ENCODE results near the gene GLP1R.

GLP1R gene

DNA sequence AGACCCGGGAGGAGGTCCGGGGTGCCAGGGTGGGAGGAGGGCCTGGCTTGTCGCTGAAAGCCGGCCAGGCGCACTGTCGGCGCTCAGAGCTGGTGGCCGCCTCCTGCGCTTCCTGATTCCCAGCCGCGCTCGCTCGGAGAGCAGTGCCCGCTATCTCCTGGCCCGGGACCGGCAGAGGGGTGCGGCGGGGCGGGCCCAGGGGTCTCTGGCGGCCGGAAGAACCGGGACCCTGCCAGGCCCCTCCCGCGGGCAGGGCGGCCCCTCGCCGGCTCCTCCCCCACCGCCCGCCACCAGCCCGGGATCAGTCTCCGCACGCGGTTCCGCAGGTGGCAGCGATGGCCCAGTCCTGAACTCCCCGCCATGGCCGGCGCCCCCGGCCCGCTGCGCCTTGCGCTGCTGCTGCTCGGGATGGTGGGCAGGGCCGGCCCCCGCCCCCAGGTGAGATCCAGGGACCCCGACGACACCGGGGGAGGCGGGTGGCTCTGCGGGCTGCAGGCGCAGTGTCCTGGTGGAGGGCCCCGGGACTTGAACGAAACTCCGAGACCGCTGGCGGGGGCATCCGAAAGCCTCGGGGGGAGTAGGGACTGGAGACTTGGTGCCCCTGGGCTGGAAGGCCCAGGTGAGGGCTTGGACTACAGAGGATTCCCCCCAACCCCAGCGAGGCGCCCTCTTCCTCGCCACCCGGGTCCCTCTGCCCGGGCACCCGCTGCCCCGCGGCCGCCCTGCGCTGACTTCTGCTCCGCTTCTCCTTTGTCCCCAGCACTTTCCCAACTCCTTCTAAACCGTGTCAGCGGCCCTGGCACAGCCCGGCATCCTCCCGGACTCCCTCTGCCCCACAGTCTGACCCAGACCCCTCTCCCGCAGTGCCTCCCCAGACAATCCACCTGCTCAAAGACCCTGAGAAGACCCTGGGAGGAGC lies at the start of gene GLP1R:
Gene GLP1R, plus strand, starts transcription at position 301 of the 919 bp plus-strand sequence. Its CDS starts 60 bp downstream, at position 361.
- DNase-seq (ENCODE audit: low spot score), result no peak

DNA sequence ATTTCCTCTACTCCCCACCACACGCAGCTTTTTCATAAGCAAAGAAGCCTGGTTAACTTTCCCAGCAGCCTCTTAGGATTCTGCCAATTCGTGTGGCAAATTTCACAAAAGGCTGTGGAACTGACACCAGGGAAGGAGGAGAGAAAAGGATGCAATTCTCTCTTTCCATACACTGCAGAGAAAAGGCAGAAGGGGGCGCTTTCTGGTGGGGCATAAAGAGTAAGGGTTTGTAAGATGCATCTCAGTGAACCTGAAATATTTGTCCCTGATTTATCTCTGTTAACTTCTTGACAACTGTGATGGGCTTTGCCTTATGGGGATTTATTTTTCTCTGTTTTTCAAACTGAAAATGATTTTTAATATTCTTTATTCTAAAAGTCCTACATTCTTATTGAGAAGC lies 45.5 kb upstream of the GLP1R start:
- DNase-seq (ENCODE audit: low spot score), result no peak

DNA sequence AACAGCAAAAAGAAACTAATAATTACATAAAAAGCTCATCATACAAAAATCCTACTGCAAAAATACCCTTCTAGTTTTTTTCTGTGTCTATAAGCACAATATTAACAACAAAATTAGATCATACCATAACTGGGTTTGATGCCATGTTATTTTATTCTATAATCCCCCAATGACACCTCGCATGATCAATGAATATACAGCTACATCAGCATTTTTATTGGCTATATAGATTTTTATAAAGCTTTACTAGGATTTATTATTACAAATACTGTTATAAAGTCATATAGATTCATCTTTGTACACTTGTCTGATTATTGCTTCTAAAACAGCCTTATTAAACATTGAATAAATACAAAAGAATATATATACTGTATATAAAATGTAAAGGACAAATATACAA lies 45.1 kb upstream of the GLP1R start:
- DNase-seq (ENCODE audit: low spot score), result no peak

DNA sequence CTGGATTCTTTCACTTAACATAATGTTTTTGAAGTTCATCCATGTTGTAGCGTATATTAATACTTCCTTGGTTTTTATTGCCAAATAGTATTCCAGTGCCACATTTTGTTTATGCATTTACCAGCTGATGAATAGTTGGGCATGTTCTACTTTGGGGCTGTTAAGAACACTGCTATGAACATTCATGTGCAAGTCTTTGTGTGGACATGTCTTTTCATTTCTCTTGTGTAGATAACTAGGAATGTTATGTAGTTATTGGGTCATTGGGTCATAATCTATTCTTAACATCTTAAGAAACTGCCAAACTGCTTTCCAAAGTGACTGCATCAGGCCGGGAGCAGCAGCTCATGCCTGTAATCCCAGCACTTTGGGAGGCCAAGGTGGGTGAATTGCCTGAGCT lies 43.8 kb upstream of the GLP1R start:
- DNase-seq (ENCODE audit: low spot score), result no peak

DNA sequence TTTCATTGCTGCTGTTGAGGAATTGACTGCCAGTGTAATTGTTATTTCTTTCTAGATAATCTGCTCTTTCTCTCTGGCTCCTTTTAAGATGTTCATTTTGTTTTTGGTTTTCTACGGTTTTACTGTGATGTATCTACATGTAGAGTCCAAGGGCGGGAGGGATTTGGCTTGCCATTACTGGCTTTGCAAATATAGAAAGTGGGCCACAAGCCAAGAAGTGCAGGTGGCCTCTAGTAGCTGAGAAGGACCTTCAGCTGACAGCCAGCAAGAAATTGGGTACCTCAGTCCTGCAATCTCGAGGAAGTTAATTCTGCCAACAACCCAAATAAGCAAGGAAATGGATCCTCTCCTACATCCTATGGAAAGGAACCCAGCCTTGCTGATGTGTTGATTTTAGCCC lies 42.8 kb upstream of the GLP1R start:
- DNase-seq (ENCODE audit: low spot score), result no peak

DNA sequence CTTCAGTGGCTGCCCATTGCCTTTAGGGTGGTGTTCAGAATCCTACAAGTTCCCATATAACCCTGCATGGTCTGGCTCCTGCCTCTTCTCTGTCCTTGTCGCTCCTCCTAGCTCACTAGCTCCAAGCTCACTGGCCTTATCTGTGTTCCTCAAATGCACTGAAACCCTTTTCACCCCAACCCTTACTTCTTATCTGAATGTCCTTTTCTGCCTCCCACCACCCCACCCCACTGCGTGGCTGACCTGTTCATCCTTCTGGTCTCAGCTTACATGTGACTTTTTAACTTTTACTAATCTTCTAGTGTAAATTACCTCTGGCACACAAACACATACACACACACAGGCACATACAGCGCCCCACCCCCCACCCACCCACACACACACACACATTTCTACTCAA lies 41.0 kb upstream of the GLP1R start:
- no peak for DNase-seq (ENCODE audit: low spot score)

DNA sequence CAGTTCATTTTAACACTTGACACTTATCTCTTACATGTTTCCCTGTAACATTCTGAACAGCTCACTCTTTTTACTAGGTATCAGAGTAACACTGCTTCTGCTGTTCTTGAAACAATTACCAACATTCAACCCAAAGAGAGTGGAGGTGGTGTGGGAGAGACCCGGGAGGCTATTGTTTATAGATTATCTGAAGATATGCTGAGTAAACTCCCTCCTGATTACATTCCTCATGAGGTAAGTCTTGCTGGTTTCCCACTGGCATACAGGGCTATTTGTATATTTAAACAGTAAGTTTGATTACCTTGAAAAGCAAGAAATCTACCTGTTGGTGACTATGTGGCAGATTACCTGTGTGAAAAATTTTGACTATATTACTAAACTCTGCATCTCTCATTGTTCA lies 39.8 kb upstream of the GLP1R start:
- no peak for DNase-seq (ENCODE audit: low spot score)

DNA sequence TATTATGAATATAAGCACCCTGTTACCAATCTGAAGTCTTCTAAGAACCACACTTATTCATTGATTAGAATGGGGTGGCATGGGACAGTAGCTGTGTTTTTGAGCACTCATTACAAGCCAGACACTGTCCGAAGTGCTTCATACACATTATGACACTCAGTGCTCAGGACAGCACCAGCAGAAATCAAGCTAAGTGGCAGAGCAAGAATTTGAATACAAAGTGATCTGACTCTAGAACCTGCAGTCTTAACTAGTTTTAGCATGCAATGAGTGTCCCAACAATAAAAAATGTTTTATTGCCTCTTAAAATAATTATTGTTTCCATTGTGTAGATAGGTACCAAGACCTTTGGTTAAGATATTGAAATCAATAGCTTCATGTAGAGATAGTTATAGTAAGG lies 39.1 kb upstream of the GLP1R start:
- DNase-seq (ENCODE audit: low spot score), result no peak

DNA sequence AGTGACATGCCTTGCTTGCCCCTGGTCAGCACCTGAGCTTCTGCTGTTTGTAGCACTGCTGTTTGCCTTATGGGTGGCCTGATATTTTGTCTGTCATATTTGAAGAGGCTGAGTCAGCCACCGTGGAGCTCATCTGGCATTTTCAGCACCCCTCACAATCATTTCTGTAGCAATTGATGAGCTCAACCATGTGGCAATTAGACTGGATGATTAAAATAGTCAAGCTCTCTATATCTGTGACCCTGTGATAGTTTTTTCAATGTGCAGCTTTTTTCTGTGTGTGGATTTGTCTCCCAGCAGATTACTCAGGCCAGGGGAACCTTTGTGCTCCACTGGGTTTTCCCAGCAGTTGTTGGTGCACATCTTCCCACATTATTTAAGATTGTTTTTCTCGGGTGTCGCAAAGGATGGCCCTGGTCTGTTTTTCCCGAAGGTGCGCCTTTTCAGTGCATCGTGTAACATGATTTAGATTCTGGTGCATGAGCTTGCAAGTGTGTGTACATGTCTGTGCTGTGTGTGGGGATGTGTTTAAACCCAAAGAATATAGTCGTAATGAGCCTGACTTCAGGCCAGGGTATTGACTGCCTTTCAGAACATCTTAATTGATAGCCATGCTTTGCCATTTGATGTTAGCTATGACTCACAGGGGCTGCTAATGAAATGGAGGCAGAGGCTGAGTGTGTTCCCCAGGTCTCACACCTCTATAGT lies 31.6 kb upstream of the GLP1R start:
- DNase-seq (ENCODE audit: low spot score), result no peak

DNA sequence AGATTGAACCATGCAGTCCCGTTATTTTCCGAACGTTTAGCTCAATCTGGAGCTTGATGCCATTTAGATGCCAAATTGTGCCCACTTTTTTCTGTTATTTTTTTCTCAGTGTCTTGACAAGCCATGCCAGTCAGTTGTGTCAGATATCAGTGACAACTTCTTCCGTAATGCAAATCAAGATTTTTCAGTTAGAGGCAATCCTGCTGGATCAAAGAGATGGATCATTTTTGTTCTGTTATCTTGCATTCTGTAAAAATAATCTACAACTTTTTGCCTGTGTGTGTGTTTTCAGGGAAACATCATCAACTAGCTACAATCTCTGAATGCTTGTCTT lies 31.1 kb upstream of the GLP1R start:
- no peak for DNase-seq (ENCODE audit: low spot score)

DNA sequence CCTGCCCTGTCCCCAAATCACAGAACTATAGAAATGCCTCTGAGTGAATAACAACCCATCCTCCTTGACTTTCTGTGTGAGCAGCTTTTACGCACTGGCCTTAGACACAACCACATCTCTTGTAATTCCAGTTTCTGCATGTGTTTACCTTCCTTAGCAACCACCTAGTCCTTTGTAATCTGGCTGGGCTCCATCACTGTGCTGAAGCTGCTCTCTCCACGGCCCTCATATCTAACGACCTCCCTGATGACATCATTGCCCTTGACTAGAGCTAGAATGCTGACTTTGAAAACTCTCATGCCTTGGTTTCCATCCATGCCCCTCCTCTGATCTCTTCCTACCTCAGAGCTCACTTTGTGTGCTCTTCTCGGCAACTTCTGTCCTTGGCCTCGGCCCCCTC lies 30.5 kb upstream of the GLP1R start:
- no peak for DNase-seq (ENCODE audit: low spot score)

DNA sequence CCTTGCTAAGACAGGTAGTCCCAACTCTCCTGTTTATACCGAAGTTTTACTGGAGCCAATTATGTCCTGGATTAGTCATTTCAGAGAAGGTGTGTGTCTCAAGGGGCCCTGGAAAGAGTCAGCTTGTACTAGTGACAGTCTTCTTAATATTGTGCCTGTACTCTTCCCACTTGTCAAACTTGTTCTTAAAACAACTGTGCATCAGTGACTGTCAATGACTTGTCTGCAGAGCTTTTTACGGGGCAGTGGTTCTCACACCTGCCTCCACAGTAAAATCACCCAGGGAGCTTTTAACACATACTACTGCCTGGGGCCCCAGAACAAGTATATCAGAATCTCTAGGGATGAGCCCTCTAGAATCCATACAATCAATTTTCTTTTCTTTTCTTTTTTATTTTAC lies 28.4 kb upstream of the GLP1R start:
- no peak for DNase-seq (ENCODE audit: low spot score)

DNA sequence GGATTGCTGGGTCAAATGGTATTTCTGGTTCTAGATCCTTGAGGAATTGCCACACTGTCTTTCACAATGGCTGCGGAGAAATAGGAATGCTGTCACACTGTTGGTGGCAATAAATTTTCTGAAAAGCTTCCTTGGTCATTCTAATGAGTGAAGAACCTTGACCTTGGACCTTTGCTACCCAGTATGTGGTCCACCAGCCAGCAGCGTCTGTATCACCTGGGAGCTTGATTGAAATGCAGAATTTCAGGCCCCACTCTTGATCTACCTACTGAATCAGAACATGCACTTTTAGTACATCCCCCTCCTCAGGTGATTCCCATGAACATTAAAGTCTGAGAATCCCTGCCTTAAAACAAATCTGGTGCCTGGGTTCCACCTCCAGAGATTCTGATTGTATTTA lies 27.5 kb upstream of the GLP1R start:
- DNase-seq (ENCODE audit: low spot score), result no peak

DNA sequence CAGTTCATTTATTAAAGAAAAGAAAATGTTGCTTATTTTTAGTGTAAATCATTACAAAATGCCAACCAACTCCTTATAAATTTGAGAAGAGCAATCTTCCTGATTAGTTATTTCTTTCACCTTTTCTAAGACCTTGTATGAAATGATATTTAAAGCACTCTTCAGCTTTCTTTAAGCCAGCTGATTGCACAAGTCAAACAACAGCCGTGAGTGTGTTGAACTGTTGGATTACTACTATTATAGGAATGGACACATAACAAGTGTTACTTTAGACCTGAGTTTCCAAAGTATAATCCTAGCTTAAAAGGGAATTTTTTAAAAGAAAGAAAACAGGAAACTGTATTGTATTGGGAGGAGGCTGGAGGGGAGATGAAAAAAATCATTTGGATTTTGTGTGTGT lies 26.8 kb upstream of the GLP1R start:
- DNase-seq (ENCODE audit: low spot score), result no peak

DNA sequence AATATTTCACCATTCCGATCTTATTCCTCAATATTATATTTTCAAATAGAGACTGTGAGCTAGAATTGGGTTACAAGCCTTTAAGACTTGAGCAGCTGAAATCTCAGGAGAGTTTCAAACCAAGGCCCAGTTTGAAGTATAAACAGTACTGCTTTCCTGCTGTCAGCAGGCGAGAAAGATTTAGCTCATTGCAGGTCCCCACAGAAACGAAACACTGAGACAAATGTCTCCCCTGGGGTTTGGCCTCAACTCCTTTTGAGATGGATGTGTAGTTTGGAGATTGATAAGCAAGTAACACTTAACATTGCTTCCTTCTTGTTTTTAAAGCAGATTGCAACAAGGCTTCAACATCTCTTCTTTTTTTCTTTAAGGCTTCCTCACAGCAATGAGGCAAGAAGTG lies 22.4 kb upstream of the GLP1R start:
- no peak for DNase-seq (ENCODE audit: low spot score)

DNA sequence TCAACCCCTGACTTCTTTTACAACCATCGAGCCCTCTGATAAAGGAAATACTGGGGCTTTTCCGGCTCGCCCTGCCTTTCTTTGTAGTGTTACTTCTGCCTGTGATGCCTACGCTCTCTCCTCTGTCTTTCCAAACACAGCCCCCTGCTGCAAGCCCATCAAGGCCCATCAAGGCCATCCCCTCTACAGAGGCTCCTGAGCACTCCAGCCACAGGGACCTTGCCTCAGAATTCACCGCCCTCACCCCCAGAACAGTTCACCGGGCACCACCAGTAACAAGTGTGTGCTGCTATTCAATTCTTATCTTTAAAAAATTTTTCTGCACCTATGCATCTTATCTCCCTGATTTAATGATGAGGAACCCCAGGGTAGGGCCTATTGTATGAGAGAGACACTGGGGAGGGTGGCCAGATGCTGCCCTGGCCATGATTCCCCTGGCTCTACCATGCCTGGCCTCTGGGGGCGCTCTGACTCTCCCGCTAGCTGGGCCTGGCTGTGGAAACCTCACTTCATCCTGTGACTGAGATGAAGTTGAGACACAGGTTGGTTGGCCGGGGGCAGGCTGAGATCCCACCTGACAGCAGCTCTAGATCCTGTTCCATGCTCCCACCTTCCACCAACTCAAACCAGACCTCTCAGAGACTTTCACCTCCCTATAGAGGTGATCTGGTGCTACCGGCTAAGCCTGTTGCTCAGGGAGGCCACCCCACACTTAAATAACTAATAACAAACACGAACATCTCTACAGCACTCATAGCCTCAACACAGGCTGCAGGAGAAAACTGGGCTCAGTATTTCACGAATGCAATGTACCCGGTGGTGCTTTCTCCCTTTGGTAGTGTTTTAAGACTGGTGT lies 19.2 kb upstream of the GLP1R start:
- DNase-seq (ENCODE audit: low spot score), result peak; percentile 26

DNA sequence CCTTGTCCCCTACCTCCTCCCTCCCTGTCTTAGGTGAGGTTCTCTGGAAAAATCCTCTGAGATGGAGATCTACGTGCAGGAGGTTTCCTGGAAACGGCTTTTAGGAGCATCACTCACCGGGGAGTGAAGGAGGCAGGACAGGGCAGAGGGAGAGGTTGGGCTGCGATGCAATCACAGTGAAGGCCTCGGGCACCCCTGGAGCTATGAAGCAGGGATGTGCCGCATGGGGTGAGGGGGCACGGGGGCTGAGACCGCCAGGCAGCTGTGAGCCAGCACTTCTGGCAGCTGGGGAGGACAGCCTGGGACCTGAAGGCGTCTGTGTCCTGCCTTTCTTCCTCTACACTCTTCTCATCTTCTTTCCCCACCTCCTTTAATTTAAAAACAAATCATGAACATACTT lies 12.9 kb upstream of the GLP1R start:
- DNase-seq (ENCODE audit: low spot score), result no peak

DNA sequence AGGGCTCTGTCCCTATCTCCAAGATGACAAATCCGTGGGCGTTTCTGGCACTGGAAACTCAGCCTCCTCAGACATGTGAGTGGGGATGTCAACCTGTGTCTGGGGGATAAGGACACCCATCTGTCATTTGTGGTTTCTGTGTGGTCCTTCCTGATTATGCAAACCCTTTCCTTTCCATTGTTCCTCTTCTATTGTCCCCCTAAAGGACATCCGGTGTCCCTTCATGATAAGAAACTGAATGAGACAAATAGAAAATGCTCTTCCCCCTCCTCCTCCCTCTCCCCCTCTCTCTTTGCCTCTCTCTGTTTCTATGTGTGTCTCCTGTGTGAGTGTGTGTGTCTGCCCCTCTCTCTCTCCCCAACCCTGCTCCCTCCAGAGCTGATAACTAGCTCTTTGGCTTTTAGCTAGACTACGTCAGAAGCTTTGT lies 11.5 kb upstream of the GLP1R start:
- DNase-seq (ENCODE audit: low spot score), result no peak

DNA sequence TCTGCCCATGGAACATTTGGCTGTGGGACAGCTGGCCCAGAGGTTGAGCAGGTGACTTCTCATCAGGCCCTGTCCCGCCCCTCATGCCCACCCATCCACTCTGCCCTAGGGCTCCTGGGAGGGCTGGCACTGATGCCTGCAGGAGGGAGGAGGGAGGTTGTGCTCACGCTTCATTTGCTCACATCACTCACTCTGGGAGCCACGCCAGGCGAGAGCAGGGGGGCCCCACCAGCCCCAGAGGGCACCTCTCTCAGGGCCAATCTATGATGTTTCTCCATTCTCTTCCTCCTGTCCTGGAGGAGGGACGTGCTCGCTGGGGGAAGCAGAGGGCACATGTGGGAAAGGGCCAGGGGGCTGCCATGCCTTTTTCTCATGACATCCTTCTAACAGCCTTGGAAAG lies 10.9 kb upstream of the GLP1R start:
- DNase-seq (ENCODE audit: low spot score), result no peak

DNA sequence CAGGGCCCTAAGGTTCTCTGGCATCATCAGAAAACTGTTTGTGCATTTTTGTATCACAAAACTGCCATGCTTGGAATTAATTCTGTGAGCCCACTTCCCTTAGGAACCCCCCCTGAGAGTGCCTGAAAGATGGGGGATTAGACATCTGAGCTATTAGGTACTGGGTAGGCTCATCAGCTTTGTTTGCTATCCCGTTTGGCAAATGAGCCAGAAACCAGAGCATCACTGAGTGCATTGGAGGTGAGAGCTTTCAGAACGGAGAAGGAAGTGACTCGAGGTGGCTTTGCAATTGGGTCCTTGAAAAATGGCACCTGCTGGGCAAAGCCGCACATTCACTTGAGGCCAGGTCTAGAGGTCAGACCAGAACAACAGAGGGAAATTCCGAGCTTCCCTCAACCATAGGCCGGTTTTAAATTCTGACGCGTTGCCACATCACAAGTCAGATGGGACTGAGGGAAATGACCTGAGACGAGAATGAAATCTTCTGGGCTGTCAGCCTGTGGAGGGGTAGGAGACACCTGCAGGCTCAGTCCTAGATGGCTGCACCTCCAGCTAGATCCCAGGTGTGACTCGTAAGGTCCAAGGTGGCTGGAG lies 8.4 kb upstream of the GLP1R start:
- no peak for DNase-seq (ENCODE audit: low spot score)

DNA sequence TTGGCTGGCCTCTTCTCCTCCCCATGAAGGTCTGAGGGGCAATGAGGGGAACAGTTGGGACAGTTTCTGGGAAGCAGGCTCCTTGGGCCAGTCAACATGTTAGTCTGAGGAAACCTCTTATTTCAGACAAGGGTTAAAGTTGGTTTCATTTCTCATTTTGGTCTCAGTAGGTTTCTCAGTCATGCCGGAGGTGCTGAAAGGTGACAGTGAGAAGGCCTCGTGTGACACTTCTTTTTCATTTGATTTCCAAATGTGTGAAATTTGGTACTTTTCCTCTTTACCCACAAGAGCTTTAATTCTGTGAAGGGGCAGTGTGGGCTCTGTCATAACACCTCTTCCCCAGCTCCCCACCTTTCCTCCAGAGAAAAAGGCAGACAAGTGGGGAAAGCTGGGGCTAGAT lies 7.5 kb upstream of the GLP1R start:
- no peak for DNase-seq (ENCODE audit: low spot score)

DNA sequence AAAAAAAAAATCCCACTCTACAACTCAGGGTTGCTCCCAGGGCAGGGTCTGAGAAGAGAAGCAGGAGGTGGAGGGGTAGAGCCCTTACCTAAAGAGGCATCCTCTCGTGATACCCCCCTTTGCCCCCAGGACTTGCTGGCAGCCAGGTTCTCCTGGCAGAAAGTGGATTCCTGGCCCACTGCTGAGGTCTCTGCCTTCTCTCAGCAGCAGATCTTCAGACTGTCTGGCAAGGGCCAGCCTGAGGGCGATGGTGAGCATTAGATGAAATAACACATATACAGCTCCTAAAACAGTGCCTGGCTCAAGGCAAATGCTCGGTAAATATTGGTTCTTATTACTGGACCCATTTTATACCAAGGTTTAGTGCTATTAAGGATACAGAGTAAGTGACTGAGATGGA lies 4.8 kb upstream of the GLP1R start:
- DNase-seq (ENCODE audit: low spot score), result no peak
